HG03558 (cell line): ENCODE data around the gene GTF2H2C.
"Not testable (repeated sequence)": the region's sequence is repeated elsewhere in the genome, so short reads cannot be mapped to it uniquely, and the experiment has no call there.

Experiments used
- ATAC-seq: cut with Tn5 transposase; IDR thresholded peaks from one replicate; pipeline ENCODE4 v1.9.1; 2021; ENCODE audit warnings: moderate number of reproducible peaks; ENCODE audit not compliant: unreplicated experiment; ENCODE audit errors: extremely low read depth

Gene GTF2H2C

GRCh38 chr5:69559908-69560330, at the start of gene GTF2H2C:
TSS of gene GTF2H2C (plus strand) at chr5:69560191. CDS start at chr5:69565133, 4,942 bp downstream.
- ATAC-seq = peak; percentile 88

- ATAC-seq = no peak
Observed at GRCh38 chr5:69510694-69511093, 49.3 kb upstream of the GTF2H2C start.

GRCh38 chr5:69512740-69513260, 47.2 kb upstream of the GTF2H2C start:
- no peak for ATAC-seq

- not testable (repeated sequence) for ATAC-seq
Observed at GRCh38 chr5:69515570-69515969, 44.4 kb upstream of the GTF2H2C start.

- ATAC-seq = no peak
Observed at GRCh38 chr5:69516769-69517168, 43.2 kb upstream of the GTF2H2C start.

- ATAC-seq = no peak
Observed at GRCh38 chr5:69517763-69518212, 42.2 kb upstream of the GTF2H2C start.

GRCh38 chr5:69519285-69519684, 40.7 kb upstream of the GTF2H2C start:
- no peak for ATAC-seq

GRCh38 chr5:69522035-69522434, 38.0 kb upstream of the GTF2H2C start:
- no peak for ATAC-seq

GRCh38 chr5:69525490-69525889, 34.5 kb upstream of the GTF2H2C start:
- no peak for ATAC-seq

GRCh38 chr5:69526660-69527059, 33.3 kb upstream of the GTF2H2C start:
- no peak for ATAC-seq

GRCh38 chr5:69527128-69527770, 32.7 kb upstream of the GTF2H2C start:
- ATAC-seq = no peak

- no peak for ATAC-seq
Observed at GRCh38 chr5:69528035-69528434, 32.0 kb upstream of the GTF2H2C start.

- no peak for ATAC-seq
Observed at GRCh38 chr5:69528609-69529008, 31.4 kb upstream of the GTF2H2C start.

GRCh38 chr5:69530561-69531405, 29.2 kb upstream of the GTF2H2C start:
- no peak for ATAC-seq

- no peak for ATAC-seq
Observed at GRCh38 chr5:69531406-69531801, 28.6 kb upstream of the GTF2H2C start.

GRCh38 chr5:69537911-69538310, 22.1 kb upstream of the GTF2H2C start:
- not testable (repeated sequence) for ATAC-seq

GRCh38 chr5:69538735-69539134, 21.3 kb upstream of the GTF2H2C start:
- not testable (repeated sequence) for ATAC-seq

GRCh38 chr5:69541347-69541746, 18.6 kb upstream of the GTF2H2C start:
- not testable (repeated sequence) for ATAC-seq

GRCh38 chr5:69542838-69543618, 17.0 kb upstream of the GTF2H2C start:
- ATAC-seq = not testable (repeated sequence)

- ATAC-seq = not testable (repeated sequence)
Observed at GRCh38 chr5:69544602-69545001, 15.4 kb upstream of the GTF2H2C start.
